GM18505 (cell line): Measurements from ENCODE around the gene AMDHD2.

Experiments used
- ATAC-seq: cut with Tn5 transposase; IDR thresholded peaks from one replicate; pipeline ENCODE4 v1.9.1; 2021; ENCODE audit not compliant: unreplicated experiment
- POLR2A ChIP-seq: IDR thresholded peaks from 4 replicates; pipeline ENCODE4 v1.6.1; 2011; ENCODE audit warnings: borderline replicate concordance; ENCODE audit not compliant: insufficient read depth, insufficient read length; ENCODE audit errors: extremely low read depth

AMDHD2 gene

GRCh38 chr16:2513405-2514332 lies 6.5 kb upstream of the AMDHD2 start, which contains the start of gene ATP6V0C:
Gene ATP6V0C, plus strand, starts transcription at chr16:2513952. Its CDS starts 152 bp downstream, at chr16:2514104.
- peak; percentile 95 for TF ChIP-seq POLR2A
- ATAC-seq = peak; percentile 69

- ATAC-seq = no peak
- TF ChIP-seq POLR2A = no peak
Observed at GRCh38 chr16:2514333-2515179, 5.6 kb upstream of the AMDHD2 start.

GRCh38 chr16:2515180-2515851 lies 4.9 kb upstream of the AMDHD2 start:
- ATAC-seq = no peak
- TF ChIP-seq POLR2A = no peak

GRCh38 chr16:2516391-2517240 lies 3.6 kb upstream of the AMDHD2 start:
- no peak for ATAC-seq
- no peak for TF ChIP-seq POLR2A

GRCh38 chr16:2517954-2518605 lies 2.1 kb upstream of the AMDHD2 start:
- no peak for ATAC-seq
- TF ChIP-seq POLR2A = no peak

GRCh38 chr16:2518823-2519710 lies 1.1 kb upstream of the AMDHD2 start:
- ATAC-seq = no peak
- no peak for TF ChIP-seq POLR2A

GRCh38 chr16:2519711-2520080 lies 475 bp upstream of the AMDHD2 start:
- no peak for ATAC-seq

GRCh38 chr16:2520784-2521531 lies 787 bp downstream of the AMDHD2 start:
- TF ChIP-seq POLR2A = no peak
- ATAC-seq = peak; percentile 22

More at GRCh38 chr16:2519711-2520080, 475 bp upstream of the AMDHD2 start:
- no peak for TF ChIP-seq POLR2A

GRCh38 chr16:2523801-2524231 lies 3.6 kb downstream of the AMDHD2 start:
- no peak for TF ChIP-seq POLR2A
- ATAC-seq = no peak

- ATAC-seq = no peak
- TF ChIP-seq POLR2A = no peak
Observed at GRCh38 chr16:2524339-2524938, 4.3 kb downstream of the AMDHD2 start.
